GM20431 (cell line): Measurements from ENCODE around the gene PUS1.

Experiments
- in situ Hi-C: fragments of 300-500 bp; cut with MseI, MboI; formaldehyde crosslinking; loops from one replicate; pipeline ENCODE4 v1.15.0; 2020; ENCODE audit warnings: low sequenced_read_pairs; ENCODE audit not compliant: unreplicated experiment

Gene PUS1

DNA sequence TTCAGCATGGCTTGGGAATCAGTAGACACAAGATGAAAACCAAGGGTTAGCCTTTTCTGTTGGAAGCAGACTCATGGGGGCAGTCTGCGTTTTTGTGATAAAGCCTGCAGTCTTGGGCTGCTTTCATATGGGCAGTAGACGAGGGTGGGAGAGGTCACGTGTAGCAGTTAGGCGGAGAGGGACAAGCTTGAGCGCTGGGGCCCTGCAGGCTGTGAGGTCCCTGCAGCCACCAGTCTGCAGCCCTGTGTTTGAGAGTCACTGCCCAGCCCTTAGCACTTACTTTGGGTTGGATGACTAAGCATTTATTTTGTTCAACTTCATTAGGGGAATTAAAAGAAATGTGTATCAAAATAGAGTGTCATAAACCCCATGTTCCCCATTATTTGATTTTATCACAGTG is 57.8 kb downstream of the PUS1 start:
- in situ Hi-C loops = no loop called here

DNA sequence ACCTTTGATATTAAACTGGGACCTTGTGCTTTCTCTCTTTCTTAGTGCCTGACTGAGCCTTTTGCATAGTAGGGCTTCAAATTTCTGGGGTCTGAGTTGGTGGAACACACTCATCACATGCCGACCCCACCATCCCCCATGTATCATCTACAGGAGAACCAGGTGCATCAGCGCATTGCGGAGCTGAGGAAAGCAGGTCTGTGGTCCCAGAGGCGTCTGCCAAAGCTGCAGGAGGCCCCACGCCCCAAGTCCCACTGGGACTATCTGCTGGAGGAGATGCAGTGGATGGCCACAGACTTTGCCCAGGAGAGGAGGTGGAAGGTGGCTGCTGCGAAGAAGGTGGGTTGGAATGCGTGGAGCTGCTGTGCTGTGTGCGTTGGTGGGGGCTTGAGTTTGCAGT is 58.5 kb downstream of the PUS1 start:
- in situ Hi-C loops = no loop called here

DNA sequence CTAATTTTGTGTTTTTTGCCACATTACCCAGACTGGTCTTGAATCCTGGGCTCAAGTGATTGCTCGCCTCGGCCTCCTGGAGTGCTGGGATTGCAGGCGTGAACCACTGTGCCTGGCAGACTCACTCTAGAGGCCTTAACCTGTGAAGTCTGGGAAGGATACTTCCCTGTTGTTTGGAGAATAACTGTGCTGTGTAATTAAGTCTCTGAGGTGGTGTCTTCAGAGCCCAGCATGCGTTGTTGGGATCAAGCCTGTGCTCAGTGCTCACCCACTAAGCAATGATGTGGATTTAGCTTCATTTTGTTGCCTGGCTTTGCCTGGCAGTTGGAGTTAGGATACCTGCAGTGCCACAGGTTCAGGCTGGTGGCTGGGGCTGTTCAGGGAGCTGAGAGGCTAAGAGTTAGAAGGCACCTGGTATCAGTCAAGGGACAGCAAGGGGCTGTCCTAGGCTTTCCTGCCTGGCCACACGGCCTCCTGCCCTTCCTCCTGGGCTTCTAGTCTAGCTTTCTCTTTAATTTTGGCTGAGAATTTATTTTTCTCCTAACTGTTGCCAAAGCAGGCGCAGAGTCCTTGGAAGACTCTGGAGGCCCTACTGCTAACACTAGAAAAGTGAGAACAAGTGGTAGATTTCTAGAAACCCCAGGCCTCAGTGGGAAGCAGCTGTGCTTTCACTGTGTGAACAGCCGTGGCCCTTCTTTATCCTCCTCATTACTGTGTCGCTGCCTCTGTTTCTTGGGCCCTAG is 59.1 kb downstream of the PUS1 start:
- in situ Hi-C loops = no loop called here

DNA sequence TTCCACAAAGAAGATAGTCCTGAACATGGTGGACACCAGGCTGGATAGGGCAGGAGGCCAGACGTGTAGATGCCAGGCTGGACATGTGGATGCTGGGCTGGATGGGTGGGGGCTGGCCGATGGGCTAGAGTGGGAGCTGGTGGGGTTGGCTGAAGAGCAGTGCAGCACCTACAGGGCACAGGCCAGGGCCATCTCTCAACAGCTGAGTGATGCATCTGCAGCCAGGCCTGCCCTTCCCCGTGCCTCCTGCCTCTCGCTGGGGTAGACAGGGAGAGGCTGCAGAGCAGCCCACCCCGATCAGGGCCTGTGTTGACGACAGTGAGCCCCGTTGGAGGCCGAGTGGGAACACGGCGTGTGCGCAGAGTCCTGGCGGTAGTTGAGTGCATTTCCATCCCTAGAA is 59.9 kb downstream of the PUS1 start:
- in situ Hi-C loops = no loop called here

DNA sequence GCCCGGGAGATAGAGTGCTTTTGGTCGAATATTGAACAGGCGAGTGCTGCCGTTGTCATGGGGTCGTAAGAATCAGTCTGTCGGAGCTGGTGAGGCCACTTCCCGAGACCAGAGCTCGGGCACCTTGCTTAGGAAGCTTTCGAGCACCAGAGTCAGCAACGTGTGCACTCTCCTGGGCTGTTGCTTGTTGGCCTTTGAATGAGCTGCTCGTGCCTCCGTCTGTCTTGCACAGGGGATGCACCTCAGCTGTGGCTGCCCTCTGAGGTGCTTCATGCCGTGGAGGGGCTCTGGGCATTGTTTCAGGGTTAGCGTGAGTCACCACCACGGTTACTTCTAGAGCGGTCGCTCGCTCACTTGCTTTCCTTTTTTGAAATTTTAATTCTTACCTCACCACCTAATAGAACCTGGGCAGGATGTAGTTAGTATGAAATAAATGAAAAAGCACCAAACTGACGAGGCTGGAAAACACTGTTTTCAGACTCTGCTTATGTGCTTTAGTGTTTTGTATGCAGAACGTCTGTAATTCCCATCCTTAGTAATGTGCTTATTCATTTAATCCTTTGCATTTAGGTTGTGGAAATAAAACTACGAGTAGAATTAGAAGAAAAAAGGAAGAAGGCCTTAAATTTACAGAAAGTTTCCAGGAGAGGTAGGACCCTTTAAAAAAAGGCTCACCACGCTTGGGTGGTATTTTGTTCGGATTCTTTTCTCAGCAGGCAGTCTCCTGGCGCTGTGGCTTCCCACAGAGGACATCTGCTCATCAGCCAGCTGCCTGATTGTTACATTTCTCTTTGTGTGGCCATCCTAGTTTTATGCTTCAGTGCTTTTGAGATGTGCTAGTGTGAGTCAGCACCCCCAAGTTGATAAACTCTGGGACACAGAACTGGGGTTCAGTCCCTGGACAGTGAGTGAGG is 61.2 kb downstream of the PUS1 start:
- in situ Hi-C loops = no loop called here

DNA sequence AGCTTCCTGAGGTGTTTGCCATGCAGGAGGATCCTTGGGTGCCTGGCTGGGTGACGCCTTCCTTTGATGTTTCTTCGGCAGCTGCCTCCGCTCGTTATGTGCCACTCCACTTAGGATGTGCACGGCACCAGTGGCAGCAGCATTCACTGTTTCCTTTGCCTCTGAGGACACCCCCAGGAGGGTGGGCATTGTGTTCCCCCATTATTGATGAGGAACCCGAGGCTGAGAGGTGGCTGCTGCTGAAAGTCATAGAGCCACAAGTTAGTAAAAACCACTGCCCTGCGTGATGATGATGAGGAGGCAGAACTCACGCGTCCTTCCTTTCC is 61.9 kb downstream of the PUS1 start:
- in situ Hi-C loops = no loop called here

DNA sequence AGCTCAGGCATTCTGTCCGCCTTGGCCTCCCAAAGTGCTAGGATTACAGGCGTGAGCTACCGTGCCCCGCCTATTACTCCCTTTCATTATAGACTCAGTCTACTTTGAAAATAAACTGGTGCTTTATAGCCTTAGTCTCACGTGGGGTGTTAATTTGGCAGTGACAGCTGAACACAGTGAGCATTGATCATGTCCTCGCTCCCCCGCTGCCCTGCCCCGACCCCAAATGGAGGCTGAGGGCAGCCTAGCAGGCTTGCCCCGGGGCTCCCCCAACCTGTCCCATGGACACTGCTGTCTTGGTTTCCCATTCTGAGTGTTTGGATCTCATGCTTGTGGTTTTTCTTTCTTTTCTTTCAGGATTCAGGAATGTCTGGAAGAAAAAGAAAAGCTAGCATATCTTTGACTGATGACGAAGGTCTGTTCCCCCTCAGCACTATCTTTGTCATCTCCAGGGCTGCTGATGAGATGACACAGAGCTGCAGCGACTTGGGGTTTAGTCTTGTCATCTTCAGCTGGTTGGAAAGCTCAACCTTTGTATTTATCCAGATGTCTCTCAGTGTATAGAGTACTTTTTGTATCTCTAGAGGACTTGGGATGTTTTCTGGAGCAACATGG is 62.8 kb downstream of the PUS1 start:
- in situ Hi-C loops = no loop called here

DNA sequence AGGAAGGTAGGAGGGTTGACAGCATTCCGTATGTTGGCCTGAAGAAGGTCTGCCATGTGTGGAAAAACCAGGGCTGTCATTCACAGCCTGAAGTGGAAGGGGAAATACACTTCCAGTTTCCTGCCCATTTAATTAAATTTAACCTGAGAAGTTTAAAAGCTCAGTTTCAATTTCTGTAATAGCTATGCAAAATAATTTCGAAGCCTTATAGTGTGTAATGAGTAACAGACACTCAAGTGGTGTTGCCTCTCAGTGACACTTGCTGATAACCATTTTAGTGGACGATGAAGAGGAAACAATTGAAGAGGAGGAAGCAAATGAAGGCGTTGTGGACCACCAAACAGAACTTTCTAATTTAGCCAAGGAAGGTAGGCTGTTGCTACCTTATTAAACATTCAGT is 65.5 kb downstream of the PUS1 start:
- in situ Hi-C loops = no loop called here
